ACC112 (cell line): ENCODE data around the gene ATP6V1G3.
"Not testable (repeated sequence)": the region's sequence is repeated elsewhere in the genome, so short reads cannot be mapped to it uniquely, and the experiment has no call there.

Experiments used
- H2AFZ ChIP-seq: fragments of 200-600 bp; sonication (generic); one replicate; pipeline ENCODE4 v1.6.0; 2017; ENCODE audit warnings: antibody characterized with exemption, low read length; ENCODE audit not compliant: unreplicated experiment
- H3K27ac ChIP-seq: fragments of 200-600 bp; sonication (generic); 2 replicates; pipeline ENCODE4 v1.5.1; 2014; ENCODE audit warnings: low read depth, mild to moderate bottlenecking, antibody characterized with exemption, low read length, moderate library complexity
- H3K27me3 ChIP-seq: fragments of 200-600 bp; sonication (generic); 2 replicates; pipeline ENCODE4 v1.6.1; 2014; ENCODE audit warnings: mild to moderate bottlenecking, antibody characterized with exemption, low read length, moderate library complexity, mixed read lengths; ENCODE audit not compliant: insufficient read depth
- H3K36me3 ChIP-seq: fragments of 200-600 bp; sonication (generic); 2 replicates; pipeline ENCODE4 v1.6.1; 2016; ENCODE audit warnings: mild to moderate bottlenecking, antibody characterized with exemption, low read length, moderate library complexity, mixed read lengths; ENCODE audit not compliant: insufficient read depth
- H3K4me1 ChIP-seq: fragments of 200-600 bp; sonication (generic); one replicate; pipeline ENCODE4 v1.6.1; 2016; ENCODE audit warnings: low read length, mixed read lengths; ENCODE audit not compliant: insufficient read depth, unreplicated experiment, control insufficient read depth
- H3K4me3 ChIP-seq: fragments of 200-600 bp; sonication (generic); 2 replicates; pipeline ENCODE4 v1.5.1; 2014; ENCODE audit warnings: mild to moderate bottlenecking, low read depth, low read length
- H3K79me2 ChIP-seq: fragments of 200-600 bp; sonication (generic); one replicate; pipeline ENCODE4 v1.6.0; 2016; ENCODE audit warnings: low read length; ENCODE audit not compliant: control insufficient read depth, unreplicated experiment, insufficient read depth

ATP6V1G3 gene

GRCh38 chr1:198524127-198524526, 16.4 kb downstream of the ATP6V1G3 start:
- not testable (repeated sequence) for H3K4me3 ChIP-seq, H3K36me3 ChIP-seq, H3K27ac ChIP-seq, H3K27me3 ChIP-seq, H3K79me2 ChIP-seq
- peaks cover 15% of the 10 kb centered on the region for H3K4me1 ChIP-seq
- H2AFZ ChIP-seq: peak overlapping the region; percentile 96

DNA sequence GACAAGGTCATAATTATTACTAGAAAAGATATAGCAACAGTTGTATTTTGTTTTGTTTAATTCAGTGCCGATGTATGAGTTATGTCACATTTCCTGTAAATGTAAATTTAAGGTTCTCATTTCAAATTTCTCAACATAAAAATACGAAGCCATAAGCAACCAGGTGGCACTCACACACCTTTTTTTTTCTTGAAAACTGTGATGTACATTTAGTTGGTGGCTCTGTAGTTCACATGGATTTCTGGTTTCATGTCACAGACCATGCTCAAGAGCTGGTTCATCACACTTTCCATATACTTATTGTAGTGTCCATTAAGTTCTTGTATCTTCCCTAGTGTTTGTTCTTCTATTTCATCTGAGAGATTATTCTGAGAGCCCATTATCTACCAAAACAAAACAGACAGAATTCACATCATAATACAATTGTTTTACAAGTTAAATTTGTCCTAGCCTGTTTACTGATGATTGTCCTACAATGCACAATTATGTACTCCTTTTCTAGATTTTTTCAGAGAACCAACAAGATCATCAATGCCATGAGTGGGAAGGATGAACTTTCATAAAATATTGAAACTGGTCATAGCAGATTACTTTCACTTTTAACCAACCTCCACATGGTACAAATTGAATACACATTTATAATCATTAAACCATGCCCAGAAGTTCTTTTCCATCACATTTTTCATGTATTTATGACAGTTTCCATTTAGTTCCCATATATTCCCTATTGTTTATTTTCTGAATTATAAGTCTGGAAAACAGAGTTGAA, 17.1 kb downstream of the ATP6V1G3 start:
- Histone ChIP-seq H3K4me3 (peak overlapping the region; percentile 63), H3K79me2 (no peaks in the 10 kb centered on the region), H3K4me1 (peaks cover 15% of the 10 kb centered on the region), H3K36me3 (no peaks in the 10 kb centered on the region), H2AFZ (peak overlapping the region; percentile 96), H3K27ac (no peak overlapping the region), H3K27me3 (no peaks in the 10 kb centered on the region)

GRCh38 chr1:198520524-198521254, 19.8 kb downstream of the ATP6V1G3 start:
- Histone ChIP-seq H3K79me2 (no peaks in the 10 kb centered on the region), H3K27me3 (no peaks in the 10 kb centered on the region), H3K27ac (no peak overlapping the region), H3K4me3 (no peak overlapping the region), H3K4me1 (peaks cover 7% of the 10 kb centered on the region), H3K36me3 (no peaks in the 10 kb centered on the region), H2AFZ (no peak overlapping the region)

GRCh38 chr1:198519639-198520501, 20.6 kb downstream of the ATP6V1G3 start:
- Histone ChIP-seq H3K27ac (no peak overlapping the region), H3K4me3 (no peak overlapping the region), H2AFZ (no peak overlapping the region), H3K79me2 (no peaks in the 10 kb centered on the region), H3K4me1 (peaks cover 7% of the 10 kb centered on the region), H3K36me3 (no peaks in the 10 kb centered on the region), H3K27me3 (no peaks in the 10 kb centered on the region)

GRCh38 chr1:198517623-198518199, 22.8 kb downstream of the ATP6V1G3 start:
- no peaks in the 10 kb centered on the region for H3K4me1 ChIP-seq
- no peak overlapping the region for H3K27ac ChIP-seq
- H3K36me3 ChIP-seq: no peaks in the 10 kb centered on the region
- H2AFZ ChIP-seq: no peak overlapping the region
- no peaks in the 10 kb centered on the region for H3K79me2 ChIP-seq
- no peak overlapping the region for H3K4me3 ChIP-seq
- no peaks in the 10 kb centered on the region for H3K27me3 ChIP-seq

GRCh38 chr1:198500096-198500495, 40.4 kb downstream of the ATP6V1G3 start:
- Histone ChIP-seq H3K27ac (no peak overlapping the region), H3K4me3 (no peak overlapping the region), H2AFZ (no peak overlapping the region), H3K36me3 (no peaks in the 10 kb centered on the region), H3K79me2 (no peaks in the 10 kb centered on the region), H3K27me3 (no peaks in the 10 kb centered on the region), H3K4me1 (peaks cover 30% of the 10 kb centered on the region)

DNA sequence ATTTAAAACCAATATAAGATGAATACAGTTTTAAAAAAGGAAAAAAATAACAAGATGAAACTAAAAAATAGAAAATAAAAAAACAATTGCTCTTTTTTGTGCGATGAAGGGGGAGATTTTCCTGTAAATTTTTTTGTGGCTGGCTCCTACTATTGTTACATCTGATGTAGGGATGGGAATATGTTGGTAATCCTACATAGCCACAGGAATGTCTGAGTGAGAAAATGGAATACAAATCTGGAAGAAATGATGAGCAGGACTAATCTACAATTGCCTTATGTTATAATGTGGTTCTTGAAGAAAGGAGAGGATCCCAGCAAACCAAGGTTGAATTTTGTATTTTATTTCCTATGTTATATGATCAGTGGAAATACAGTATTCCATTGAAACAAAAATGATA, 40.9 kb downstream of the ATP6V1G3 start:
- Histone ChIP-seq H3K27me3 (no peaks in the 10 kb centered on the region), H2AFZ (no peak overlapping the region), H3K4me3 (no peak overlapping the region), H3K4me1 (peaks cover 30% of the 10 kb centered on the region), H3K79me2 (no peaks in the 10 kb centered on the region), H3K27ac (no peak overlapping the region), H3K36me3 (no peaks in the 10 kb centered on the region)

DNA sequence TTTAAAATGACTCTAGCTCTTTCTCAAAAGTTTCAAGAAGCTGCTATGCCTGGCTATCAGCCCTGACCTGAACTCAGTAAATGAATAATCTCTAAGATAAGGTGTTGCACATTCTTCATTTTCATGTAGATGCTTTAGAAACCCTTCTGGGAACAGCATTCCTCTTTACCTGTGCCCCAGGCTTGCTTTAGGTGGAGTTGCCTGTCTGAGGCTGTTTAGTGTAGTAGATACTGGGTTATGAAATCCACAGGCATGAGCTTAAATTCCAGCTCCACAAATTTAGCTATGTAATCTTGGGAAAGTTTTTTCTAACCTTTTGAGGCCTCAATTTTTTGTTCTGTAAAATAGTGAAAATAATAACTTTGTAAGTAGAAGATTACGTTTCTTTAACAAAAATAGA, 41.6 kb downstream of the ATP6V1G3 start:
- Histone ChIP-seq H3K4me3 (no peak overlapping the region), H3K79me2 (no peaks in the 10 kb centered on the region), H3K27ac (no peak overlapping the region), H3K4me1 (peaks cover 31% of the 10 kb centered on the region), H3K27me3 (no peaks in the 10 kb centered on the region), H3K36me3 (no peaks in the 10 kb centered on the region), H2AFZ (no peak overlapping the region)

- Histone ChIP-seq H2AFZ (no peak overlapping the region), H3K27me3 (no peaks in the 10 kb centered on the region), H3K79me2 (no peaks in the 10 kb centered on the region), H3K27ac (peak overlapping the region; percentile 69), H3K4me1 (peaks cover 39% of the 10 kb centered on the region), H3K4me3 (no peak overlapping the region), H3K36me3 (no peaks in the 10 kb centered on the region)
These were observed 42.4 kb downstream of the ATP6V1G3 start for GRCh38 chr1:198498103-198498385.

GRCh38 chr1:198497326-198498102, 43.0 kb downstream of the ATP6V1G3 start:
- Histone ChIP-seq H3K79me2 (no peaks in the 10 kb centered on the region), H3K27me3 (no peaks in the 10 kb centered on the region), H3K27ac (peak overlapping the region; percentile 69), H3K4me3 (peak overlapping the region; percentile 31; the same call in 1 of the 2 replicates), H2AFZ (peak overlapping the region; percentile 64), H3K4me1 (peaks cover 40% of the 10 kb centered on the region), H3K36me3 (no peaks in the 10 kb centered on the region)
